ENCODE measurements around the gene NUTM2D.
A peak's percentile ranks its signal among the peaks of the same experiment; 100 is the strongest.
"Not testable (repeated sequence)": the region's sequence is repeated elsewhere in the genome, so short reads cannot be mapped to it uniquely, and the experiment has no call there.

Gene NUTM2D, protein sequence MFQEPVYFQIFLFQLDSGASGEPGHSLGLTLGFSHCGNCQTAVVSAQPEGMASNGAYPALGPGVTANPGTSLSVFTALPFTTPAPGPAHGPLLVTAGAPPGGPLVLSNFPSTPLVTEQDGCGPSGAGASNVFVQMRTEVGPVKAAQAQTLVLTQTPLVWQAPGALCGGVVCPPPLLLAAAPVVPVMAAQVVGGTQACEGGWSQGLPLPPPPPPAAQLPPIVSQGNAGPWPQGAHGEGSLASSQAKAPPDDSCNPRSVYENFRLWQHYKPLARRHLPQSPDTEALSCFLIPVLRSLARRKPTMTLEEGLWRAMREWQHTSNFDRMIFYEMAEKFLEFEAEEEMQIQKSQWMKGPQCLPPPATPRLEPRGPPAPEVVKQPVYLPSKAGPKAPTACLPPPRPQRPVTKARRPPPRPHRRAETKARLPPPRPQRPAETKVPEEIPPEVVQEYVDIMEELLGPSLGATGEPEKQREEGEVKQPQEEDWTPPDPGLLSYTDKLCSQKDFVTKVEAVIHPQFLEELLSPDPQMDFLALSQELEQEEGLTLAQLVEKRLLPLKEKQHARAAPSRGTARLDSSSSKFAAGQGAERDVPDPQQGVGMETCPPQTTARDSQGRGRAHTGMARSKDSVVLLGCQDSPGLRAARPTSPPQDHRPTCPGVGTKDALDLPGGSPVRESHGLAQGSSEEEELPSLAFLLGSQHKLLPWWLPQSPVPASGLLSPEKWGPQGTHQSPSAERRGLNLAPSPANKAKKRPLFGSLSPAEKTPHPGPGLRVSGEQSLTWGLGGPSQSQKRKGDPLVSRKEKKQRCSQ

DNA sequence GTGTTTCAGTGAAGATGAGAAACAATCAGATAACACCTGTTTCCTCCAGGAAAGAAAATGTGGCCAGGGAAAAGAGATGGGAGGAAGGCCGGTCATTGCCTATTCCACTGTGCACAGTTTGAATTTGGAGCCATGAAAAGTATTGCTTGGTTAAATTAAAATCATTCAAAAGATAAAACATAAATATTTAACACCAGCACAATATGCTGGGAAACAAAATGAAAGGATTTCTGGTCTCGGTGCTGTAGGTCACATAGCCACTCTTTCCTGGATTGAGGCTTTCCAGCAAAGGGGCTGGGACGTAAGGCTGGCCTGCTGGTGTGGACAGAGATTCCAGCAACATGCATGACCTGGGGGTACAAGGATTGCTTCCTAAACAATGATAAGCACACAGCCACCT lies at the start of gene NUTM2D:
NUTM2D (plus strand) TSS at position 301 of the 400 bp plus-strand sequence. CDS start 522 bp downstream, outside the sequence.
- DNase-seq (ENCODE audit: low read depth) = not testable (repeated sequence)

DNA sequence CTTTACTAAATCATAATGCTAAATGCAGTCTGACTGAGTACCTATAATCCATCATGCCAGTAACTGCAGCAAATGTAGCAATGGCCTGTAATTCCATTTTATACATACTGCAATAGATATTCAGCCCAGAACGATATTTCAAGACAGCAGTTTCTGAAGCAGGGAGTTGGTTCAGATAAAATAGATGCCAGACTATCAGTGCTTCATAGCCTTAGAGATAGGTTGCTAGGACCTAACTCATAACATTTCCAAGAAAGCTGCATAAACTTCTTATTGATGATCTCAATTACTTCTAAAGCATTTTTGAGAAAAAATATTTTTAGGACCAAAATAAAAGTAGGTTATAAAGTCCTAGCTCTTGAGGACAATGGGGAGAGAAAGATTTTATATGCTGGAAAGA lies 48.8 kb upstream of the NUTM2D start:
- DNase-seq (ENCODE audit: low read depth) = not testable (repeated sequence)

DNA sequence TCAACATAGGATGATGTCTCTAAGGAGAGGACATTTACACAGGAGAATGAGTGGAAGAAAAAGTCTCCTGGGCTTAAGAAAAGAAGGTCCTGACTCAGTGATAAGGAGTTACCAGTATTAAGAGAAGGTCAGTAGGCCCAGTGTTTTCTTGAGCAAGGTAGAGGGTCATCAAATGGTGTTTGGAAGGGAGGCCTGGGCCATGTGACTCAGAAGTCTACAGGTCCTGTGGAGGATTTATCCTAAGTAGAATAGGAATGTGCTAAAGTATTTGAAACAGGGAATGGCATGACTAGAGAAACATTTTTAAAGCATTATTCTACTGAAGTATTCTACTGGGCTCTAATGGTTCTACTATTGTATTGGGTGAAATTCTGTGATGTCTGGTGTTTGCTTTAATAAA lies 47.9 kb upstream of the NUTM2D start:
- DNase-seq (ENCODE audit: low read depth) = not testable (repeated sequence)

DNA sequence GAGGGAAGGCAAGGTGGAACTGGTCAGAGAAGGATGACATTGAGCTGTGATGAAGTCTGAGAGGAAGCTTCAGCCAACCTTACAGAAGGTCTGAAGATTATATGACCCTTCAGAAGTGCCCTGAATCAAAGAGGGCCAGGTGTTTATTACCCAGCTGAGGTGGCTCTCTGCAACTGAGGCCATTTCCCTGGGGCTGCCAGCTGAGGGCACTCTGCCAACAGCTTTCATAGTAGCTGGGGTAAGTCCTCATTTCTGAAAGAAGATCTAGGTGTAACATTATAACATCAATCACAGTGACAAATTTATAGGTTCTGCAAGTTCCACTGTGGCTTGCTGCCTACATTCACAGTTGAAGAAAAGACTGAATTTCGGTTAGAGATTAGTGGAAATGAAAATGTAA lies 46.0 kb upstream of the NUTM2D start:
- not testable (repeated sequence) for DNase-seq (ENCODE audit: low read depth)

DNA sequence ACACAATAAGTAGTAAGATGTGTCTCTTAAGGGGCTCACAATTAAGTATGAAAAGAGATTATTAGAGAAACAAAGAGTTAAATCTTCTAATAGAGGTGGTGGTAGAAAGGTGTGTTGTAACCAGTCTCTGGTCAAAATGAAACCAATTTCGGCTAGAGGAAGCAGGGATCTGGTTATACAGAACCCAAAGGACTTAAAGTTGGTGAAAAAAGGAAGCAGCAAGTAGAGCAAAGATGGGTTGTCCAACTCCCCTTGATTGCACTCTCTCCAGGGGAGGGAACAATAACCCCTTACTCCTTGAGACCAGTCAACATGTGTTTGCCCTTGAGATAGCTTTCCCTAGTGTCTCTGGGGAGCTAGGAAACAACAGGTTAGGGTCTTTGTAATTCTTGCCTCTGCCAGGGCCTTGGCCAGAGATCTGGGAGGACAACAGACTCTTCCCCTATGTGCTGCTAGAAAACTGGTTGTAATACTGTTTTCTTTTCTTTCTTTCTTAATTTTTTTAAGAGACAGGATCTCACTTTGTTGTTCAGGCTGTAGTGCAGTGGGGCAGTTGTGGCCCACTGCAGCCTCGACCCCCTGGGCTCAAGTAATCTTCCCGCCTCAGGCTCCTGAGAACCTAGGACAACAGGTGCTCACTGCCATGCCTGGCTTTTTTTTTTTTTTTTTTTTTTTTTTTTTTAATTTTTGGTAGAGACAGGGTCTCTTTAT lies 43.7 kb upstream of the NUTM2D start:
- DNase-seq (ENCODE audit: low read depth) = not testable (repeated sequence)

DNA sequence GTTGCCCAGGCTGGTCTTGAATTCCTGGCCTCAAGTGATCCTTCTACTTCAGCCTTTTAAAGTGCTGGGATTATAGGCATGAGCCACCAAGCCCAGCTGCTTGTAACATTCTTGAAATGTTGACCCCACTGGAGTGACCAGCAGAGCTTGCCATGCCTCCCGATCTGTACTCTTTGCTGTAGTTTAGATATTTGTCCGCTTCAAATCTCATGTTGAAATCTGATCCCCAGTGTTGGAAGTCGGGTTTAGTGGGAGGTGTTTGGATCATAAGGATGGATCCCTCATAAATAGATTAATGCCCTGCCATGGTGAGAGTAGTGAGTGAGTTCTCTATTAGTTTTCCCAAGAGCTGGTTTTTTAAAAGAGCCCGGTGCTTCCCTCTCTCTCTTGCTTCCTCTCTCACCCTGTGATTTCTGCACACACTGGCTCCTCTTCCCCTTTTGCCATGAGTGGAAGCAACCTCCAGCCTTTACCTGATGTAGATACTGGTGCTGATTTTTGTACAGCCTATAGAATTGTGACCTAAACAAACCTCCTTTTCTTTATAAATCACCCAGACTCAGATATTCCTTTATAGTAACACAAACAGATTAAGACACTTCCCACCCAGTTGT lies 43.1 kb upstream of the NUTM2D start:
- DNase-seq (ENCODE audit: low read depth) = not testable (repeated sequence)

DNA sequence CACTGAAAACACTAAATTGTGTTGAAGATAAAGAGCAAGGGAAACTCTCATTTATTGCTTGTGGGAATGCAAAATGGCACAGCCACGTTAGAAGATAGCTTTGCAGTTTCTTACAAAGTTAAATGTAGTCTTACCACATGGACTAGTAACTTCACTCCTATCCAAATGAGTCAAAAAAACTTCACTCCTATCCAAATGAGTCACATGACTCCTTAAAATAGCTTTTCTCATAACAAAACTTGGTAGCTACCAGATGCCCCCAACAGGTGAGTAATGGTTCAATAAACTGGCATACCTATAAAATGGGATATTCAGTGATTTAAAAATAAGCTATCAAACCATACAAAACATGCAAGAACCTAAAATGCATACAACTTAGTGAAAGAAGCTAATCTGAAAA lies 36.0 kb upstream of the NUTM2D start:
- DNase-seq (ENCODE audit: low read depth) = not testable (repeated sequence)

DNA sequence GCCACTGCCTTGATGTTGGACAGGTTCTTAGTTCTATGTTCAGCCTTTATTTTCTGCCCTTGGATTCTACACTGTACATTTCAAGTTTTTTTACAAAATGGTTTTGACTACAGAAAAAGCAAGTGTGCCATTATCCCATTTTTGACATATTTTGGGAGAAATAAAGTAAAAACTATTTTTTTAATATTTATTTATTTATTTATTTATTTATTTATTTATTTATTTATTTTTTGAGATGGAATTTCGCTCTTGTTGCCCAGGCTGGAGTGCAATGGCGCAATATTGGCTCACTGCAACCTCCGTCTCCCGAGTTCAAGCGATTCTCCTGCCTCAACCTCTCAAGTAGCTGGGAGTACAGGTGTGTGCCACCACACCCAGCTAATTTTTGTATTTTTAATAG lies 33.0 kb upstream of the NUTM2D start:
- DNase-seq (ENCODE audit: low read depth) = not testable (repeated sequence)

DNA sequence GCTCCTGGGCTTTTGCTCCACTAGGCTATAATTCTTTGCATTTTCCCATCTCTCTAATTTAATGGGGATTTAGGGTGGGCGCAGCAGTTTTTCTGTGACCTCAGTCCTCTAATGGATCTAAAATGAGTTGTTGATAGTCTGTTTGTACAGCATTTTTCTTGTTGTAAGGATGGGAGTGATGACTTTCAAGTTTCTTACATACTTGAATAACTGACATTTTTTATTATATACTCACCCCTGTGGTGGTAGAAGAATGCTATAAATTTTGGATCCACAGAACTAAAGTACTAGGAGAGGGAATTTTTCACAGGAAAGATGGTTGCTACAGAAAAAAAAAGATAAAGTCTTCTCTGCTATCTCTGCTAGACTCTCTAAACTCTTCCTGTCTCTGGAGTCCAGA lies 29.6 kb upstream of the NUTM2D start:
- not testable (repeated sequence) for DNase-seq (ENCODE audit: low read depth)

DNA sequence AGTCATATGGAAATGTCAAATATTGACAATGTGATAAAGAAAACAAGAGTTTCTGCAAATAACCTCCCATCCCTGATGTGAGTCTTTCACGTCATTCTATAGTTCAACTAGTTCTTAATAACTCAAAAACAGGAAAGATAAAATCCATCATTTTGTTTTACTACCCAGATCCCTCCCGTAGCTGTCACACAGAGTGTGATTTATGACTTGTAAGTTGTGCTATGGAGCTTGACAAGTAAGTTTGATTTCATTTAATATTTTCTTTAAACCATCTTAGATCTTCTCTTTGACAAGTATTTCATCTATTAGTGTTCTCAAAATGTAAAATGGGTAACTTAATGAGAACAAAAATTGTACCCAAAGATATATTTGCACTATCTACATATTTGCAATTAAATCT lies 28.4 kb upstream of the NUTM2D start:
- not testable (repeated sequence) for DNase-seq (ENCODE audit: low read depth)

DNA sequence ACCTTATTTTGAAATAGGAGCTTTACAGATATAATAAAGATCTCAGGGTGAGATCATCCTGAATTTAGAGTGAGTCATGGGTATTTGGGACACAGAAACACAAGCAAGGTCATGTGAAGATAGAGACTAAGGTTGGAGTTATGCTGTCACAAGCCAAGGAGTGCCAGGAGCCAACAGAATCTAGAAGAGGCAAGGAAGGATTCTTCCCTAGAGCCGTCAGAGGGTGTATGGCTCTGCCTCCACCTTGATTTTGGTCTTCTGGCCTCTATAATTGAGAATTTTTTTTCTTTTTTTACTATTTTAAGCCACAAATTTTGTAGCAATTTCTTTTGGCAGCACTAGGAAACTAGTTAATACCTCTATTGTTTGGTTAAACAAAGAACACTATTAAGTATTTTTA lies 24.9 kb upstream of the NUTM2D start:
- not testable (repeated sequence) for DNase-seq (ENCODE audit: low read depth)

DNA sequence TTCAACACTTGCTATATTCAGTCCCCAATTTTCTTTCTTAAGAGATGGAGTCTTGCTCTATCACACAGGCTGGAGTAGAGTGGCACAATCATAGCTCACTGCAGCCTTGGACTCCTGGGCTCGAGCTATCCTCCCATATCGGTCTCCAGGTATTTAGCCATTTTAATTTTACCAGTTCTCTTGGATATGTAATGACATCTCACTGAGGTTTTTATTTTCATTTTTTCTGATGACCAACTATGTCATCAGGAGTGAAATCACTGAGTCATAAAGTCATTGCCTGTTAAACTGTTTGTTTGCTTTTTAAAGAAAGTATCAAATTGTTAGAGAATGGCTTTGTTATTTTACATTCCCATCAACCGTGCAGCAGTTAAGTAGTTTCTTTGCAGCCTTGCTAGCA lies 17.1 kb upstream of the NUTM2D start:
- not testable (repeated sequence) for DNase-seq (ENCODE audit: low read depth)

DNA sequence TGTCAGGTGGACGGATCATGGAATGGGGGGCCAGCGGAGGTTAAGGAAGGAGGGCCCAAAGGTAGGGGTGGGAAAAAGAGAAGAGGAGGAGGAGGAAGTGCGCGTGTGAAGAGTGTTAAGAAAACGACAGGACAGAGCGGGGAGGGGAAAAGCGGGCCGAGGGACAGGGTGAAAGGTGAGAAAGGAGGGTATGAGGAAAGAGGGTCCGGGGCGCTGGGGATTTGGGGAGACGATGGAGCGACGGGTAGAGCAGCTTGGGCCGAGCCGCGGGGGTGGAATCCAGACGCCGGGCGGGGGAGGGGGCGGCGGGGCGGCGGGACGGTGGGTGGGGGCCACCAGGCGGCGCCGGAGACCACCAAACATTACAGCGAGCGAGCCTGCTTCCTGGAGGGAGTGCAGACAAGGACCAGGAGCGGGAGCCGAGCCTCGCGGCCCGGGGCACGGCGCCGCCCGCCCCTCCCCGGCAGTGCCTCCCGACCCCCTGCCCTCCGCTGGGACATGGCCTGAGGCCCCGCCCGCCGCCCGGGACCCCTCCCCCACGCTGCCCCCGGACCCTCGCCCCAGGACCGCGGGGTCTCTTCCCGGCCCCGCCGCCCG lies 15.9 kb upstream of the NUTM2D start:
- DNase-seq (ENCODE audit: low read depth) = not testable (repeated sequence)

DNA sequence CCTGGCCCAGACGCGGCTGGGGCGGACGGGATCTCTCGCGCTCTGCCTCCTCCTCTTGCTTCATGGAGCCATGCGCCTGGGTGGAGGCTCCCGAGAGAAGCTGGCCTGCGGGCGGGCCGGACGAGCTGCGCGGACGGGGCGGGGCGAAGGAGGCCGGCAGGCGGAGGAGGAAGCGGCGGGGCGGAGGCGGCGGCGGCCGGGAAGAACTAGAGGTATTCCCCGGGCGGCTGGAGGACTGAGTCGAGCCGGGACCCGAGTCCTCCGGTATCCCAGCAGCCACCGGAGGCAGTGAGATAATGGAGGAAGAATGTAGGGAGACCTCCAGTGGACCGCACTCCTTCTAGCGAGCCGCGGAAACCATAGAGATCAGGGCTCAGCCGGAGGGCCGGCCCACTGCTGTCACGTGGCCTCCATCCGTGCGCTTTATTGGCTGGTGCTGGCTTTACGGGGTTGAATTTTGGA lies 15.3 kb upstream of the NUTM2D start:
- DNase-seq (ENCODE audit: low read depth) = peak; percentile 89

DNA sequence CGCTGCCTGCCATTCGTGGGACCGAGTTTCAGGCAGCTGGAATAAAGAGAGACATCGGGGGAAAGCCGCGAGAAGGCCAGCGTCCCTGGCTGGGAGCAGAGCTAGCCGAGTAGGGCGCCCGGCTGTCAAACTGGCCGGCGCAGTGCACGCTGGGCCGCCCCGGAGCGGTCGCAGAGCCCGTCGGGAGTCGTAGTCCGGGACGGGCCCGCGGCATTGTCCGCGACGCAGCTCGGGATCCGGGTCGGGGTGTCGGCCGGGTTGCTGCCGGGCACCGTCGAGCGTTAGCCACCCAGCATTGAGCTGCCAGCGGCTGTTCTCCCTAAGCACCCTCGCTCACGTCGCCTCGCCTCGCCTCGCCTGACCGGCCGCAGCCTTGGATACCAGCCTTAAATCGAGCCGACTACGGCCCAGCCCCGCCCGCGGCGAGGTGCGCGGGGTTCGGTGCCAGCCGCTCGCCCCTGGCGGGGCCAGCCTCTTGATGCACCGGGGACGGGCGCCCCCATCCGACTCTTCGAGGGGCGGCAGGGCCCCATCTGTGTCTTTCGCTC lies 14.8 kb upstream of the NUTM2D start:
- DNase-seq (ENCODE audit: low read depth) = peak; percentile 49

DNA sequence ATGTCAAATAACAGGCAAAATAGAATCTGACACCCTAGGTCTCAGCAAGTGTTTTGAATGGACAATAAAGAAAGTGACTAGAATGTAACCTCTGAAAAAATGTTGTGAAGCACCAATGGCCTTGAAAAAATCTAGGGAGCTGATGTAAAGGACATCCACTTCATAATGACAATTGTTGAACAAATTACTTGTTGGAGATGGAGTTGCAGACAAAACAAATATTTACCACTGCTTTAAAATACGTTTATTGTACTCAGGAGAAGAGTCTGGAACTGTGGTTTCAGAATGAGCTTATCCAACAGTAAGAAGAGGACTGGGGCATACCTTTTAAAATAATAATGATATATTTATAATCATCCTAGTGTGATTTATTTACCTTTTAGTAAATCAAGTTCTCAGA lies 11.8 kb upstream of the NUTM2D start:
- not testable (repeated sequence) for DNase-seq (ENCODE audit: low read depth)

DNA sequence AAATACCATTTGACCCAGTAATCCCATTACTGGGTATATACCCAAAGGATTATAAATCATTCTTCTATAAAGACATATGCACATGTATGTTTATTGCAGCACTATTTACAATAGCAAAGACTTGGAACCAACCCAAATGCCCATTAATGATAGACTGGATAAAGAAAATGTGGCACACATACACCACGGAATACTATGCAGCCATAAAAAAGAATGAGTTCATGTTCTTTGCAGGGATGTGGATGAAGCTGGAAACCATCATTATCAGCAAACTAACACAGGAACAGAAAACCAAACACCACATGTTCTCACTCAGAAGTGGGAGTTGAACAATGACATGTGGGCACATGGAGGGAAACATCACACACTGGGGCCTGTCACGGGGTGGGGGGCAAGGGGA lies 7.4 kb upstream of the NUTM2D start:
- DNase-seq (ENCODE audit: low read depth) = not testable (repeated sequence)

DNA sequence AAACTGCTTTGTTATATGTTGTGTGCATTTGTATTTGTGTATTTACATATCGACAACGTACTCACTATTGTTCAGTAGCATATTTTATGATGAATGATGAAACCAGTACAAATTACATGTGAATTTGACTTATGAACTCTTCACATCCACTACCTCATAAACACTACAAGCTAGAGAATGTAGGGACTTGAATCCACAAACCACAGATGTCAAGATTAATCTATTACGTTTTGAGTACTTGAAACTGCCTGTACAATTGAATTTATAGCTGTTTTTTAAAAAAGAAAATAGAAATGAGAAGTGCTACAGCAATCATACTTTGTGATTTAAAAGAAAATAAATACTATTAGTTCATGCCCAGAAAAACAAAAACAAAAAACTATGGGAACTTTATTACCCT lies 4.7 kb upstream of the NUTM2D start:
- not testable (repeated sequence) for DNase-seq (ENCODE audit: low read depth)

DNA sequence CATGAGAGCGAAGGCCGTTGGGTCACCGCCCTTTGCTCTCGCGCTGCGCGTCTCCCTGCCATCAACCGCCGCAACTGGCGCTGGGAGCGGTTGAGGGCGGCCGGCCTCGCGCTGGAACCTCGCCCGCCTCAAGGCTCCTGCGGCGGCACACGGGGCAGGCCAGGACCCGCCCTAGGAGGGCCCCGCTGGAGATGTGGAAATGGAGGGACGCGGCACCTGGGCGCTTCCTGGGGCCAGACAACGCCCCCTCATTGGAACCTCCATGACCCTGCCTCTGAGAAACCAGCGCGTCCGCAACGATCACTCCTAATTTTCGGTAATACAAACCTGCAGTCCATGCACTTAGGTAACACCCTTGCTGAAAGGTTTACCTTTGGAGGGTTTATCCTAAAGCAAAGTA lies 2.4 kb upstream of the NUTM2D start:
- not testable (repeated sequence) for DNase-seq (ENCODE audit: low read depth)

DNA sequence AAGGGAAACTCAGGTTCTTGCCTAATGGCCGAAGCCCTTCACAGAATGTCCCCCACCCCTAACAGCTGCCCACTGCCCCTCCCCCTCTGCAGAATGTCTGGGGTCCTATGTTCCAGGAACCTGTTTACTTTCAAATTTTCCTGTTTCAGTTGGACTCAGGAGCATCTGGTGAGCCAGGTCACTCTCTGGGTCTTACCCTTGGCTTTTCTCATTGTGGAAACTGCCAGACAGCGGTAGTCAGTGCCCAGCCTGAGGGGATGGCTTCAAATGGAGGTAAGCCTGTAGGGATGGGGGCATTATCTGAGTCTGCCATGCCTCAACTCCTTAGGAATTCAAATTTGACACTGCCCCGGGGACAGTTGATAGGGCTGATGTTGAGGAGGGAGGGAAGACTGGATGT lies 615 bp downstream of the NUTM2D start:
- not testable (repeated sequence) for DNase-seq (ENCODE audit: low read depth)

DNA sequence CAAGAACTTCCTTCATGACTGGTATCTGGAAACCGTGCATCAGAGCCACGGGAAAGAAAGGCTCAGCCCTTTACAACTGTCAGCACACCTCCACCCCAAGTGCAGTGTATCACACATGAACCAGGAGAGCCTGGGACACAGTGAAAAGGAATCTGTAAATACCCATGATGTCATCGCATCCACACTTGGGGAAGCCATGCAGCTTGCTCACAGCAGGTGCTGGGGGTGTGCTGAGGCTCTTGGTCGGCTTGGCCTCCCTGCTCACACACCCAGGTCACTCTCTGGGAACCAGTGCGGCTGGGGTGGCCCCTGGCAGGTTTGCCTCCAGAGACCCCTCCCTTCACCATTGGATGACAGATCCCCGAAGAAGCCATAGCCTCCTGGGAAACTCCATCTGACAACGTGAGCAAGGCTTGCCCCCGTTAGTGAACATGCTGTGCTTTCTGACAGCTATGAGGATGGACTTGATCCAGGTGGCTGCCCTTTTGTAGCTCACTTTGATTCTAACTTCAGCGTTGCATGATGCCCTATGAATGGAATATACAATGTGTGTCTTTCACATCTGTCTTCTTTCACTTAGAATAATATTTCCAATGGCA lies 12.1 kb downstream of the NUTM2D start:
- DNase-seq (ENCODE audit: low read depth) = not testable (repeated sequence)

All from fibroblast of the conjunctiva (primary cell).